ENCODE data around the gene RAPGEF1.

Gene RAPGEF1

DNA sequence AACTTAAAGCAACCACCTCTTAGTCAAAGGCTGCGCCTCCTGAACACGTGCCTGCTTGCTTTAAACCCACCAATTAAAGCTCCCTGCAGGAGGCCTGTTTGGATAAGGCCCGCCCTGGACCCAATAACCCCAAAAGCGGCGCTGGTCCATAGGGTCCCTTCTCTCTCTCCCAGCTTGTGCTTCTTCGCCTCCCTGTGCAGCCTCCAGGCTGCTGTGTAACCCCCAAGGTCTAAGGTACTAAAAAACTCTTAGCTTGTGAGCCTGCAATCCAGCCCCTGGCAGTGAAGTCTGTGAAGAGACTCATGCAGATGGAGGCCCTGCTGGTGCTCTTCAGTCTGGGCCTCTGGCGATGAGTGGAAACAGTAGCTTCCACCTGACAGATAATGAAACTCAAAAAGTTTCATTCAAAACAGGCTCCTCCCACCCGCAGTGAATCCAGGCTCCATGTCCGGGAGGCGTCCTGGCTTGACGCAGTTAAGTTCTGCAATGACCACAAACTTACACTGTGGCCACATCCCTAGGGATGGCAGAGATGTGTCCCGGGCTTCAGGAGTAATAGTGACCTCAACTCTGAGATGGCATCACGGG is 97.3 kb downstream of the RAPGEF1 start:
- TF ChIP-seq CEBPB (IDR thresholded peaks at IDR 0.05): no peak
- no peak for TF ChIP-seq RAD21 (IDR thresholded peaks at IDR 0.05; ENCODE audit: low read depth)
- TF ChIP-seq EGR1 (IDR thresholded peaks at IDR 0.05): no peak
- TF ChIP-seq TCF12 (IDR thresholded peaks at IDR 0.05; ENCODE audit: low read depth): no peak
- TF ChIP-seq TAF1 (IDR thresholded peaks at IDR 0.05; ENCODE audit: low read depth): no peak
- no peak for TF ChIP-seq YY1 (IDR thresholded peaks at IDR 0.05; ENCODE audit: low read depth)
- no peak for TF ChIP-seq EP300 (IDR thresholded peaks at IDR 0.05; ENCODE audit: borderline replicate concordance)
- TF ChIP-seq NFIC (IDR thresholded peaks at IDR 0.05): no peak
- TF ChIP-seq TEAD4 (IDR thresholded peaks at IDR 0.05): no peak
- TF ChIP-seq, protein P1, sequence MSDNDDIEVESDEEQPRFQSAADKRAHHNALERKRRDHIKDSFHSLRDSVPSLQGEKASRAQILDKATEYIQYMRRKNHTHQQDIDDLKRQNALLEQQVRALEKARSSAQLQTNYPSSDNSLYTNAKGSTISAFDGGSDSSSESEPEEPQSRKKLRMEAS (IDR thresholded peaks at IDR 0.05): no peak
- TF ChIP-seq, protein P2, sequence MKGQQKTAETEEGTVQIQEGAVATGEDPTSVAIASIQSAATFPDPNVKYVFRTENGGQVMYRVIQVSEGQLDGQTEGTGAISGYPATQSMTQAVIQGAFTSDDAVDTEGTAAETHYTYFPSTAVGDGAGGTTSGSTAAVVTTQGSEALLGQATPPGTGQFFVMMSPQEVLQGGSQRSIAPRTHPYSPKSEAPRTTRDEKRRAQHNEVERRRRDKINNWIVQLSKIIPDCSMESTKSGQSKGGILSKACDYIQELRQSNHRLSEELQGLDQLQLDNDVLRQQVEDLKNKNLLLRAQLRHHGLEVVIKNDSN (IDR thresholded peaks at IDR 0.05): no peak
- no peak for TF ChIP-seq ZBTB7A (IDR thresholded peaks at IDR 0.05; ENCODE audit: low read depth)
- TF ChIP-seq, protein P3, sequence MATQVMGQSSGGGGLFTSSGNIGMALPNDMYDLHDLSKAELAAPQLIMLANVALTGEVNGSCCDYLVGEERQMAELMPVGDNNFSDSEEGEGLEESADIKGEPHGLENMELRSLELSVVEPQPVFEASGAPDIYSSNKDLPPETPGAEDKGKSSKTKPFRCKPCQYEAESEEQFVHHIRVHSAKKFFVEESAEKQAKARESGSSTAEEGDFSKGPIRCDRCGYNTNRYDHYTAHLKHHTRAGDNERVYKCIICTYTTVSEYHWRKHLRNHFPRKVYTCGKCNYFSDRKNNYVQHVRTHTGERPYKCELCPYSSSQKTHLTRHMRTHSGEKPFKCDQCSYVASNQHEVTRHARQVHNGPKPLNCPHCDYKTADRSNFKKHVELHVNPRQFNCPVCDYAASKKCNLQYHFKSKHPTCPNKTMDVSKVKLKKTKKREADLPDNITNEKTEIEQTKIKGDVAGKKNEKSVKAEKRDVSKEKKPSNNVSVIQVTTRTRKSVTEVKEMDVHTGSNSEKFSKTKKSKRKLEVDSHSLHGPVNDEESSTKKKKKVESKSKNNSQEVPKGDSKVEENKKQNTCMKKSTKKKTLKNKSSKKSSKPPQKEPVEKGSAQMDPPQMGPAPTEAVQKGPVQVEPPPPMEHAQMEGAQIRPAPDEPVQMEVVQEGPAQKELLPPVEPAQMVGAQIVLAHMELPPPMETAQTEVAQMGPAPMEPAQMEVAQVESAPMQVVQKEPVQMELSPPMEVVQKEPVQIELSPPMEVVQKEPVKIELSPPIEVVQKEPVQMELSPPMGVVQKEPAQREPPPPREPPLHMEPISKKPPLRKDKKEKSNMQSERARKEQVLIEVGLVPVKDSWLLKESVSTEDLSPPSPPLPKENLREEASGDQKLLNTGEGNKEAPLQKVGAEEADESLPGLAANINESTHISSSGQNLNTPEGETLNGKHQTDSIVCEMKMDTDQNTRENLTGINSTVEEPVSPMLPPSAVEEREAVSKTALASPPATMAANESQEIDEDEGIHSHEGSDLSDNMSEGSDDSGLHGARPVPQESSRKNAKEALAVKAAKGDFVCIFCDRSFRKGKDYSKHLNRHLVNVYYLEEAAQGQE (IDR thresholded peaks at IDR 0.05; ENCODE audit: low read depth): no peak
- no peak for TF ChIP-seq CREB1 (IDR thresholded peaks at IDR 0.05; ENCODE audit: low read depth)
- TF ChIP-seq FOXM1 (IDR thresholded peaks at IDR 0.05; ENCODE audit: borderline replicate concordance, low read depth): no peak

DNA sequence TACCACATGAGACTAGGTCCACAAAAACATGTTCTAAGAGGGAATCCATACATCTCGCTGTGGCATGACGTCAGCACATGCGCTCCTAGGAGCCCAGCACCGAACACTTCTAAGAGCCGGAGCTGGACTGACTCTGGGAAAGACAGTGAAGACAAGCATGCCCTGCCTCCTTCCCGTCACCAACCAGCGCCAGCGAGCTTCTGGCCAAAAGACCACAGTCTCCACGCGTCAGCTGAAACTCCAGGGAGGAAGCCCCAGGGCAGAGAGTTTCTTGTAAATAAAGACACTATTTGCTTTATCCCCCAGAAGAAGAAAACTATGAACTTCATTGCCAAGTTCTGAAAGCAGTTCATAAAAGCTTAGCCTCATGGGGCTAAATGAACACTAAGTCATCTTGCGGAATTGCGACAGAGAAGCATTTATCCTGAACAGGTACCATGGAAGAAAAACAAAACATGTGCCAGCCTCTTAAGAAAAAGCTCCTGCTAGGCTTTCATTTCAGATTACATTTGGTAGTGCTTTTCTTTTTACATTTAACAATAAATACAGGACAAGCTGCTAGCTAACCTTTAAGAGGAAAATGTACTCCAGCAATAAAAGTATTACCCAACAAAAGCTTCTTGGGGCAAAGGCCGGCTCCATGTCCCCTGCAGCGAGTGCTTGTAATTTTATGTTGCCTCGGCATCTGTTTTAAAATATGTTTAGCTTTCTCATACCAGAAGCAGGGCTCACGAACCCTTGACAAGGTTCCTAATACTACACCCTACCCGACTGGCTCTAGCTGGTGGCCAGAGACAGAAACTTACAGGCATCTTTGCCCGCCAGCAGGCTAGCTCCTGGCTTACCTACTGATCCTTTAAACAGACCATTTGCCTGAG is 98.0 kb downstream of the RAPGEF1 start:
- no peak for TF ChIP-seq TEAD4 (IDR thresholded peaks at IDR 0.05)
- no peak for TF ChIP-seq FOXM1 (IDR thresholded peaks at IDR 0.05; ENCODE audit: borderline replicate concordance, low read depth)
- no peak for TF ChIP-seq CREB1 (IDR thresholded peaks at IDR 0.05; ENCODE audit: low read depth)
- TF ChIP-seq CEBPB (IDR thresholded peaks at IDR 0.05): no peak
- no peak for TF ChIP-seq ZBTB7A (IDR thresholded peaks at IDR 0.05; ENCODE audit: low read depth)
- no peak for TF ChIP-seq NFIC (IDR thresholded peaks at IDR 0.05)
- TF ChIP-seq EGR1 (IDR thresholded peaks at IDR 0.05): no peak
- TF ChIP-seq TCF12 (IDR thresholded peaks at IDR 0.05; ENCODE audit: low read depth): no peak
- no peak for TF ChIP-seq TAF1 (IDR thresholded peaks at IDR 0.05; ENCODE audit: low read depth)
- TF ChIP-seq, protein P2 (IDR thresholded peaks at IDR 0.05): no peak
- TF ChIP-seq, protein P1 (IDR thresholded peaks at IDR 0.05): no peak
- TF ChIP-seq YY1 (IDR thresholded peaks at IDR 0.05; ENCODE audit: low read depth): no peak
- TF ChIP-seq EP300 (IDR thresholded peaks at IDR 0.05; ENCODE audit: borderline replicate concordance): no peak
- no peak for TF ChIP-seq RAD21 (IDR thresholded peaks at IDR 0.05; ENCODE audit: low read depth)
- TF ChIP-seq, protein P3 (IDR thresholded peaks at IDR 0.05; ENCODE audit: low read depth): no peak

DNA sequence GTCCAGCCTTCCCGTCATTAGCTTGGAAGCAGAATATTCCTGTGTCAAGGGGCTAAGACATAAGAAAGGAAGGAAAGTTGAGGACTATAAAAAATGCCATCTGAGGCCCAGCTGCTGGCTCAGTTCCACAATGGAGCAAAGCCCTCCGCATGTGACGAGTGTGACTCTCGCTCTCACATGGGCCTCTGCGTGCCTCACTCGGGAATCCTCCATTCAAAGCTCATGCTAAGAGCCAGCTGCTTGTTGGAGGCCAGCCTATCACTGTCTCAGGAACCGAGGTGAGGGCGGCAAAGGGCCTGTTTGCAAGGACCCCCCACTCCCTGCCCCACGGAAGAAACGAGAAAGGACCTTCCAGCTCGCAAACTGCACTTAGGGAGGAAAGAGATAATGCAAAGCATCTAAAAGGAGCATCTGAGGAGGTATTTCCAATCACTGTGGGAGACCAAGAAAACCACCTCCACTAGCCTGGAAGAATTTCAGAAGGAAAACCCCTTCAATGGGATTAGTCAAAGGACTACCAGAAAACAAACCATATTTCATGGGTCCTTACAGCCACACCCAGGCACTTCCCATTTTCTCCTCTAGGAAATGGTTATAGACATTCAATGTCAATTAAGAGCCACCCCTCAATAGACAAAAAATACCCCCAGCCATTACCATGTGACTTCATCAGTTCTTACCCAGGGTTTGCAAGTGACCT is 99.3 kb downstream of the RAPGEF1 start:
- TF ChIP-seq RAD21 (IDR thresholded peaks at IDR 0.05; ENCODE audit: low read depth): no peak
- no peak for TF ChIP-seq TEAD4 (IDR thresholded peaks at IDR 0.05)
- TF ChIP-seq YY1 (IDR thresholded peaks at IDR 0.05; ENCODE audit: low read depth): no peak
- no peak for TF ChIP-seq CREB1 (IDR thresholded peaks at IDR 0.05; ENCODE audit: low read depth)
- TF ChIP-seq EGR1 (IDR thresholded peaks at IDR 0.05): no peak
- no peak for TF ChIP-seq EP300 (IDR thresholded peaks at IDR 0.05; ENCODE audit: borderline replicate concordance)
- no peak for TF ChIP-seq NFIC (IDR thresholded peaks at IDR 0.05)
- TF ChIP-seq, protein P1 (IDR thresholded peaks at IDR 0.05): no peak
- TF ChIP-seq FOXM1 (IDR thresholded peaks at IDR 0.05; ENCODE audit: borderline replicate concordance, low read depth): no peak
- TF ChIP-seq CEBPB (IDR thresholded peaks at IDR 0.05): no peak
- TF ChIP-seq TAF1 (IDR thresholded peaks at IDR 0.05; ENCODE audit: low read depth): no peak
- TF ChIP-seq, protein P2 (IDR thresholded peaks at IDR 0.05): no peak
- no peak for TF ChIP-seq TCF12 (IDR thresholded peaks at IDR 0.05; ENCODE audit: low read depth)
- TF ChIP-seq, protein P3 (IDR thresholded peaks at IDR 0.05; ENCODE audit: low read depth): no peak
- TF ChIP-seq ZBTB7A (IDR thresholded peaks at IDR 0.05; ENCODE audit: low read depth): no peak
